ENCODE data around the gene ABCD1.
"Not testable (repeated sequence)": the region's sequence is repeated elsewhere in the genome, so short reads cannot be mapped to it uniquely, and the experiment has no call there.

ABCD1 gene

GRCh38 chrX:153736071-153736820 lies 11.6 kb downstream of the ABCD1 start:
- no peak for FAIRE-seq

DNA sequence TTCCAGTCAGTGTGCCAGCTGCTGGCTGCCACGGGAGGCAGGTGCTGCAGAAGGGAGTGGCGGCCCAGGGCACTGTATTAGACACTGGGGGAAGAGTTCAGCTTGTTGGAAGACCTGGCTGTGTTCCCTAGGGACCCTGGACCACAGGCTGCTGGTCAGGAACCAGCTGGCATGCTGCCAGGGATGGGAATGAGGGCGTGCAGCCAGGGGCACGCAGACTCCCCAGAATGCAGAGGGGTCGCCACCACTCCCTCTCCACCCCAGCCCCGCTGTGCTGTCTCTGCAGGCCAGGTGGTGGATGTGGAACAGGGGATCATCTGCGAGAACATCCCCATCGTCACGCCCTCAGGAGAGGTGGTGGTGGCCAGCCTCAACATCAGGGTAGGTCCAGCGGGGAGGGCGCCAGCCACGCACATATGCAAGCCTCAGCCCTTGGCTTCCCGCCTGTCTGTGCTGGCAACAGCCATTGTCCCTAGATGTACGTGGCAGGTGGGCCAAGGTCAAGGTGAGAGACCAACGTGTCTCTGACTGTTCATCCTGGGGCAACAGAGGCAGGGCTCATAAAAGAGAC lies 12.3 kb downstream of the ABCD1 start:
- FAIRE-seq: no peak

- FAIRE-seq: no peak
These were observed 13.5 kb downstream of the ABCD1 start for GRCh38 chrX:153738056-153738605.

- no peak for FAIRE-seq
These were observed 15.3 kb downstream of the ABCD1 start for GRCh38 chrX:153739754-153740486.

DNA sequence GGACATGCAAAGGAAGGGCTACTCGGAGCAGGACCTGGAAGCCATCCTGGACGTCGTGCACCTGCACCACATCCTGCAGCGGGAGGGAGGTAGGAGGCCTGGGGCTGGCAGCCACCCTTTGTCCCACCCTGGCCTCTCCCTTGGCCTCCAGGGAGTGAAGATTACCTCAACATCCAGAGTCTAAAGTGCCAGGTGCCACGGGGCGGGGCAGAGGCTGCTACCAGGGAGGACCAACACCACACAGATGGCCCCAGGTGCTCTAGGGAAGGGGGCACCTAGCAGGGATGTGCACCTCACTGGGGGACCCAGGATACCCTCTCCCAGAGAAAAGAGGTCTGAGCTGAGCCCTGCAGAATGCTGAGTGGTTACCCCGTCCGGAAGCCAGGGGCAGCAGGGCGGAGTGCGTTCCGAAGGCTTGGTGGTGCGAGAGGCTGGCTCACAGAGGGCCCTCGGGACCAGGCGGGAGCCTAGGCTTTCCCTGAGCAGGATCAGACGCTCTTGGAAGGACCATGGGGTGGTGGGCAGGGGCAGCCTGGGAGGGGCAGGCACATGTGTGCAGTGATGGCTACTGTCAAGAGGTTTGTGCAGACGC lies 16.1 kb downstream of the ABCD1 start:
- FAIRE-seq: no peak

GRCh38 chrX:153741446-153741845 lies 16.8 kb downstream of the ABCD1 start:
- no peak for FAIRE-seq

GRCh38 chrX:153742111-153742510 lies 17.5 kb downstream of the ABCD1 start:
- not testable (repeated sequence) for FAIRE-seq

GRCh38 chrX:153742796-153743467 lies 18.3 kb downstream of the ABCD1 start:
- FAIRE-seq: not testable (repeated sequence)

DNA sequence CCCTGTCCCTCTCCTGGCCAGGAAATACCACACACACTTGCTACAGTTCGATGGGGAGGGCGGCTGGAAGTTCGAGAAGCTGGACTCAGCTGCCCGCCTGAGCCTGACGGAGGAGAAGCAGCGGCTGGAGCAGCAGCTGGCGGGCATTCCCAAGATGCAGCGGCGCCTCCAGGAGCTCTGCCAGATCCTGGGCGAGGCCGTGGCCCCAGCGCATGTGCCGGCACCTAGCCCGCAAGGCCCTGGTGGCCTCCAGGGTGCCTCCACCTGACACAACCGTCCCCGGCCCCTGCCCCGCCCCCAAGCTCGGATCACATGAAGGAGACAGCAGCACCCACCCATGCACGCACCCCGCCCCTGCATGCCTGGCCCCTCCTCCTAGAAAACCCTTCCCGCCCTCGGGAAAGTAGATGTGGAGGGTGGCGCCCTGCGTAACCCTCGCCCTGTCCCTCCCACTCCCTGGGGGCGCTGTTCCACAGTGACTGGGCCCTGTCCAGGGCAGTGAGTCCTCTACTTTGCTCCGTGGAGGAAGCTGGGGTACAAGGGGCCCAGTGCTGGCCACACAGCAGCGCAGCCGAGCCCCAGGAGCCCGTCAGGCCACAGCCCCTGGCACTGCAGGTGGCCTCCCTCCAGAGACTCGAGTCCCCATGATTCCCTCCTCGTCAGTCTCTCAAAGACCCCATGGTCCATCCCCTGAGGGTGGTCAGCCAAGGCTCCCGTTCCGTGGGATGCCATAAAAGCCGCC lies 19.0 kb downstream of the ABCD1 start:
- not testable (repeated sequence) for FAIRE-seq

DNA sequence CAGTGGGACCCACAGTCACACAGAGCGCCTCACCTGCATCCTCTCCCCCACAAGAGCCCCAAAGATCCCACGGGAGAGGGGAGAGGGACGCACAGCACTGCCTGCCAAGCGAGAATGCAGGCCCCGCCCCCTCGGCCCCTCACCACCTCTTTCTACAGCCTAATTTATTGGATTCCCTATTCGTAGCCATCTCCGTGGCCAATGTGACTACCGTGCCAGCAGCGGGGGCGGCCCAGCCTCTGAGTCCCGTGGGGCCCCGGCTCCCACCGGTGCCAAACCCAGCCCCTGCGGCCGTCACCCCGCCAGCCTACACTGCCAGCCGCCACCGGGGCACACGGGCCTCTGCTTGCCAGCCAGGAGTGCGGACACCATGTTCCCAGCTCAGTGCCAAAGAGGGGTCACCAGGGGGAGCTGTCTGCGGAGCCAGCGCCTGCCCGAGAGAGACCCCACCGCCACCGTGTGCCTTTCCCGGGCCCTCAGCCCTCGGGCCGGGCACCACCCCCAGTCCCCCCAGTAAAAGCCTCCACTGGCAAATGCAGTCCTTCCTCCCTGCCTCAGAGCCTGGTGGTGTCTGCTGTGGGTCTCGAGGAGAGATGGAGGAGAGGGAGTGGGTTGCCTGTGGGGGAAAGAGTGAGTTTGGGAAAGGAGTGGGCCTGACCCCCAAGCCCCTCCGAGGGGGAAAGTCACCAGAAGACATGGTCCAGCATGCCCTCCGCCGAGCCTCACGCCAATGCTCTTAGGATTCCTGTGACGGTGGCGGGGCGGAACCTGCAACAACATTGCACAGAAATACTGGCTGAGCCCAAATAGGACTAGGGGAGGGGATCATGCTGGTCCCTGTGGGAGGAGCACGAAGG lies 19.8 kb downstream of the ABCD1 start:
- no peak for FAIRE-seq

- not testable (repeated sequence) for FAIRE-seq
These were observed 20.4 kb downstream of the ABCD1 start for GRCh38 chrX:153745067-153745433.

GRCh38 chrX:153746359-153746758 lies 21.7 kb downstream of the ABCD1 start:
- FAIRE-seq: no peak

DNA sequence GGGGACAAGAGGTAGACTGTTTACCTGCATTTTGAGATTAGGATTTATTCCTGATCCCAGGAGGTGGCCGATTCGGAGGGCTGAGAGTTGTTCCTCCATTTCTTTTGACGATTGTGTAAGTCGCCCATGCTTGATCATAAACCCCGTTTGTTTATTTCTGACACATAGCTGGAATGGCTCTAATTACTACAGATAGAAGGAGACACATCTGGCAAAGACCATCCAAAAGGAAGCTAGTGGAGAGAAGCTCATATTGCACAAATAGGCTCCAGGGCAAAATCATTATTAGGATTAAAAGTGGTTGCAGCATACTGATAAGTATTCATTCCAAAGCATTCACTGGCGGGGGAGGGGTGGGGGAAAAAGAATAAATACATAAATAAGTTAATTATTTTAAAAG lies 22.3 kb downstream of the ABCD1 start:
- FAIRE-seq: not testable (repeated sequence)

GRCh38 chrX:153749017-153749416 lies 24.4 kb downstream of the ABCD1 start:
- FAIRE-seq: not testable (repeated sequence)

- no peak for FAIRE-seq
These were observed 25.6 kb downstream of the ABCD1 start for GRCh38 chrX:153750127-153750774.

DNA sequence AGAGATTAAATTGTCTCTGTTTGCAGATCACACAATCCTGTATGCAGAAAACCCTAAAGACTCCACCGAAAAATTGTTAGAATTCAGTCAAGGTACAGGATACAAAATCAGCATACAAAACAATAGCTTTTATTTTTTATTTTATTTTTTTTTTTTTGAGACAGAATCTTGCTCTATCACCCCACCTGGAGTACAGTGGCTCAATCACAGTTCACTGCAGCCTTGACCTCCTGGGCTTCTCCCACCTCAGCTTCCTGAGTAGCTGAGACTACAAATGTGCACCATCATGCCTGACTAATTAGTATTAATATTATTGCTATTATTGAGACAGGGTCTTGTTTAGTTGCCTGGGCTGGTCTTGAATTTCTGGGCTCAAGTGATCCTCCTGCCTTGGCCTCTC lies 30.5 kb downstream of the ABCD1 start:
- FAIRE-seq: no peak

DNA sequence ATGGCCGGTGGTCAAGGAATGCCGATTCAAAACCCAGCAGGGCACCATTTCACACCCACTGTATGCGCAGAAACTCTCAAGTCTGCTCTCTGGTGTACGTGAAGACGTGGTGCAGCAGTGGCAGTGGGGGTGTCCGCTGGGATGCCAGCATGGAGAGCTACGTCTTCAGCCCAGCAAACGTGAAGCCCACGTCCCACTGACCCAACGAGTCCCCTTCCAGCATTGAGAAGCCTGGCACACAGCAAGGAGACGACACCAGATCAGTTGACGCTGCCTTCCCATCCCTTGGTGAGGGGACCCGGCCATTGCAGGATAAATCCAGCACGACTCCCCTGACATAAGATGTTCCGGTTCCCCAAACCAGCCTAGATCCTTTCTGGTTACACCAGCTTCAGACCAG lies 37.2 kb downstream of the ABCD1 start:
- FAIRE-seq: no peak

DNA sequence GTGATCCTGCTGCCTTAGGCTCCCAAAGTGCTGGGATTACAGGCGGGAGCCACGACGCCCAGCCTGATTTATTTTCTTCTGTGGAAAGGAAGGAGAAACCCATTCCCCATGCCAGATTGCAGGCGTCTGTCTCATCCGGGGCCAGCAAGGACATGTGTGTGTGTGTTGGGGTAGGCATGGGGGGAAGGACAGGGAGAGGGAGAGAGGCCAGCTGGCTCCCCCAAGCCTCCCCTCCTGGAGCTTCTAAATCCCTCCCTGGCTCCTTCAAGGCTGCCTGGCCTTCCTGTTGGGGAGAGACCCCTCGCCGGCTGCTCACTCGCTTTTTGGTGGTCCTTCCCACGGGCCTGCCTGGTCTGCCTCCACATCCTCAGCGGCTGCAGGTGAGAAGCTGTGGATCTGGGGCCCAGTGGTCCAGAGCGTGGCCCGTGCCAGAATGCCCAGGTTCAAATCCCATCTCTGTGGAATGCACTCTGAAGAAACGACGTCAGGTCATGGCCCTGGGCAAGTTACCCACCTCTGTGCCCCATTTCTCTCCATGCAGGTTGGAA lies 38.0 kb downstream of the ABCD1 start:
- no peak for FAIRE-seq

DNA sequence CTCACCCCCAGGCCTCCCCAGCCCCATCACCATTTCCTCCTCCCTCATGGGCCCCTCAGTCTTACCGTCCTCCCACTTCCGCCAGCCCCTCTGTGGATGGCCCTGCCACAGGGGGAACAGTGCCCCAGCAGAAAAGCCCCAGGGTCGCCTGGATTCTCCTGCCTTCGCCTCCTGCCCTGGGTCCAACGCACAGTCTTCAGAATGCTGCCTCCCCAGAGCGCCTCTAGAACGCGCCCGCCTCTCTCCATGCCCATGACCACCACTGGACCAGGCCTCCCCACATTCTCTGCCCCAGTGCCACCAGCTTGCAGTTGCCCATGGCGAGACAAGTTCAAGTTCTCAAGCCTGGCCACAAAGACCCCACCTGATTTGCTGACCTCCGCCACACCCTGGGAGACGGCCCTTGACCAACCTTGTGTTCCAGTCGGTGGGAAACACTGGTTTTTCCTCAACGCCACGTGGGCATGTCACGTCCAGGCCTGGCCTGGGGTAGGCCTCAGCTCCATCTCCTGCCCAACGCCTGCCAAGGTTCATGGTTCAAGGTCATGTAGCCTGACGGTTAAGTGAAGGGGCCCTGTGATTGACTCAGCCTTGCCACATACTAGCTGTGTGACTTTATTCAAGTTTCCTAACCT lies 38.8 kb downstream of the ABCD1 start:
- no peak for FAIRE-seq
